Measurements from ENCODE around the gene SF3B5.

The SF3B5 gene

GRCh38 chr6:144064402-144065212, 30.8 kb downstream of the SF3B5 start:
- no peak for TF ChIP-seq CTCF (IDR thresholded peaks at IDR 0.05; ENCODE audit: low read depth, low read length)
- no peak for DNase-seq (ENCODE audit: extremely low read depth, low read depth)

- TF ChIP-seq CTCF (IDR thresholded peaks at IDR 0.05; ENCODE audit: low read depth, low read length) = peak; percentile 8
- no peak for DNase-seq (ENCODE audit: extremely low read depth, low read depth)
These were observed 31.5 kb downstream of the SF3B5 start for GRCh38 chr6:144063744-144064401.

GRCh38 chr6:144063246-144063743, 32.1 kb downstream of the SF3B5 start:
- DNase-seq (ENCODE audit: extremely low read depth, low read depth) = no peak
- TF ChIP-seq CTCF (IDR thresholded peaks at IDR 0.05; ENCODE audit: low read depth, low read length) = no peak

- TF ChIP-seq CTCF (IDR thresholded peaks at IDR 0.05; ENCODE audit: low read depth, low read length) = no peak
- DNase-seq (ENCODE audit: extremely low read depth, low read depth) = no peak
These were observed 32.6 kb downstream of the SF3B5 start for GRCh38 chr6:144062786-144063185.

GRCh38 chr6:144059139-144059538, 36.2 kb downstream of the SF3B5 start:
- DNase-seq (ENCODE audit: extremely low read depth, low read depth) = no peak
- no peak for TF ChIP-seq CTCF (IDR thresholded peaks at IDR 0.05; ENCODE audit: low read depth, low read length)

- no peak for DNase-seq (ENCODE audit: extremely low read depth, low read depth)
- TF ChIP-seq CTCF (IDR thresholded peaks at IDR 0.05; ENCODE audit: low read depth, low read length) = no peak
These were observed 40.0 kb downstream of the SF3B5 start for GRCh38 chr6:144055121-144055931.
